ENCODE data around the gene CIAO2B. TPM values are rescaled to one million over a fixed set of nuclear protein-coding genes. Genes with fewer than 3 reads are reported as not detected.

CIAO2B gene
- total and polyA plus RNA-seq, 4 donors = 51.1 to 120 (median 86.2) TPM

DNA sequence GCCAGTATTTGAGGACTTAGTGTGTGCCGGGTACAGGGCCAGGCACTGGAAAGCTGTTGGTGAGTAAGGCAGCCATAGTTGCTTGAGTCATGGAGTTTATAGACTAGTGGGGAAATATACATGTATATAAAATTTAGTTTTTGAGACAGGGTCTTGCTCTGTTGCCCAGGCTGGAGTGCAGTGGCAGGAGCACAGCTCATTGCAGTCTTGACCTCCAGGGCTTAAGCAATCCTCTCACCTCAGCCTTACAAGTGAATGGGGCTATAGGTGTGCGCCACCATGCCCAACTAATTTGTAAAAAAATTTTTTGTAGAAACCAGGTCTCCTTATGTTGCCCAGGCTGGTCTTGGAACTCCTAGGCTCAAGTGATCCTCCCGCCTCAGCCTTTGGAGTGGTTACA lies 51.5 kb downstream of the CIAO2B start:
- H3K9me3 ChIP-seq (ENCODE audit: control insufficient read depth in 4 of 4, low read length in 3 of 4) = no peaks in the 10 kb centered on the region
- no peaks in the 10 kb centered on the region for H3K27me3 ChIP-seq (ENCODE audit: control insufficient read depth in 4 of 4, insufficient read depth in 4 of 4, low read length in 3 of 4)
- no peak overlapping the region for H3K9ac ChIP-seq (ENCODE audit: low read depth in 1 of 2, low read length in 2 of 2)
- TF ChIP-seq, protein P1, sequence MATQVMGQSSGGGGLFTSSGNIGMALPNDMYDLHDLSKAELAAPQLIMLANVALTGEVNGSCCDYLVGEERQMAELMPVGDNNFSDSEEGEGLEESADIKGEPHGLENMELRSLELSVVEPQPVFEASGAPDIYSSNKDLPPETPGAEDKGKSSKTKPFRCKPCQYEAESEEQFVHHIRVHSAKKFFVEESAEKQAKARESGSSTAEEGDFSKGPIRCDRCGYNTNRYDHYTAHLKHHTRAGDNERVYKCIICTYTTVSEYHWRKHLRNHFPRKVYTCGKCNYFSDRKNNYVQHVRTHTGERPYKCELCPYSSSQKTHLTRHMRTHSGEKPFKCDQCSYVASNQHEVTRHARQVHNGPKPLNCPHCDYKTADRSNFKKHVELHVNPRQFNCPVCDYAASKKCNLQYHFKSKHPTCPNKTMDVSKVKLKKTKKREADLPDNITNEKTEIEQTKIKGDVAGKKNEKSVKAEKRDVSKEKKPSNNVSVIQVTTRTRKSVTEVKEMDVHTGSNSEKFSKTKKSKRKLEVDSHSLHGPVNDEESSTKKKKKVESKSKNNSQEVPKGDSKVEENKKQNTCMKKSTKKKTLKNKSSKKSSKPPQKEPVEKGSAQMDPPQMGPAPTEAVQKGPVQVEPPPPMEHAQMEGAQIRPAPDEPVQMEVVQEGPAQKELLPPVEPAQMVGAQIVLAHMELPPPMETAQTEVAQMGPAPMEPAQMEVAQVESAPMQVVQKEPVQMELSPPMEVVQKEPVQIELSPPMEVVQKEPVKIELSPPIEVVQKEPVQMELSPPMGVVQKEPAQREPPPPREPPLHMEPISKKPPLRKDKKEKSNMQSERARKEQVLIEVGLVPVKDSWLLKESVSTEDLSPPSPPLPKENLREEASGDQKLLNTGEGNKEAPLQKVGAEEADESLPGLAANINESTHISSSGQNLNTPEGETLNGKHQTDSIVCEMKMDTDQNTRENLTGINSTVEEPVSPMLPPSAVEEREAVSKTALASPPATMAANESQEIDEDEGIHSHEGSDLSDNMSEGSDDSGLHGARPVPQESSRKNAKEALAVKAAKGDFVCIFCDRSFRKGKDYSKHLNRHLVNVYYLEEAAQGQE (IDR thresholded peaks at IDR 0.05) = no peak
- TF ChIP-seq EGR1 (IDR thresholded peaks at IDR 0.05; ENCODE audit: low read depth in 2 of 2) = no peak
- TF ChIP-seq YY1 (IDR thresholded peaks at IDR 0.05) = no peak
- no peak for TF ChIP-seq HNF4A (conservative IDR thresholded peaks at IDR 0.05)
- no peak for TF ChIP-seq RXRA (IDR thresholded peaks at IDR 0.05)
- no peak for TF ChIP-seq NR2F2 (IDR thresholded peaks at IDR 0.05)
- TF ChIP-seq HNF4G (IDR thresholded peaks at IDR 0.05) = no peak
- no peak for TF ChIP-seq ATF3 (IDR thresholded peaks at IDR 0.05)
- TF ChIP-seq JUND (IDR thresholded peaks at IDR 0.05) = no peak
- no peak for TF ChIP-seq TAF1 (conservative IDR thresholded peaks at IDR 0.05)
- H3K4me3 ChIP-seq (ENCODE audit: low read depth in 1 of 3, low read length in 3 of 3) = no peak overlapping the region
- 97% methylated on average over 3 of the region's 3 CpGs for WGBS
- no peak overlapping the region for H3K27ac ChIP-seq (ENCODE audit: low read depth in 1 of 2, low read length in 2 of 2)
- DNase-seq (ENCODE audit: low spot score) = no peak
- H3K36me3 ChIP-seq (ENCODE audit: control insufficient read depth in 4 of 4, insufficient read depth in 3 of 4, low read depth in 1 of 4, low read length in 3 of 4) = peaks cover 4 to 23% (median 15%) of the 10 kb centered on the region in 4 donors
- H3K4me1 ChIP-seq (ENCODE audit: control insufficient read depth in 4 of 4, insufficient read depth in 4 of 4, low read length in 3 of 4) = peaks cover 3 to 21% (median 17%) of the 10 kb centered on the region in 4 donors

Other genes starting within 250 kb of the CIAO2B start
- 10 to 100 TPM in 1 of 2 donors, 1 to 10 TPM in 1; 8.1 to 19.7 TPM for gene CMTM4, start 237.7 kb downstream of the CIAO2B start, total RNA-seq
- gene CMTM4, start 237.7 kb downstream of the CIAO2B start, polyA plus RNA-seq = 1 to 10 TPM; 2.9 to 4.5 TPM
- 100 to 1,000 TPM in 1 of 2 donors, 10 to 100 TPM in 1; 31.7 to 106 TPM for gene DYNC1LI2, start 182.8 kb downstream of the CIAO2B start, total RNA-seq
- 10 to 100 TPM; 14.2 to 38.5 TPM for gene DYNC1LI2, start 182.8 kb downstream of the CIAO2B start, polyA plus RNA-seq
- gene TERB1, start 132.8 kb downstream of the CIAO2B start, total RNA-seq = under 1 TPM in 1 of 2 donors, not detected in 1; 0.08 TPM
- gene TERB1, start 132.8 kb downstream of the CIAO2B start, polyA plus RNA-seq = under 1 TPM in 1 of 2 donors, not detected in 1; 0.17 TPM
- 10 to 100 TPM; 24.1 to 26.4 TPM for gene NAE1, start 103.4 kb downstream of the CIAO2B start, total RNA-seq
- 10 to 100 TPM; 12.3 to 23.8 TPM for gene NAE1, start 103.4 kb downstream of the CIAO2B start, polyA plus RNA-seq
- not detected for gene CA7, start 90.0 kb downstream of the CIAO2B start, total RNA-seq
- gene CA7, start 90.0 kb downstream of the CIAO2B start, polyA plus RNA-seq = not detected
- 1 to 10 TPM; 7.8 to 9.4 TPM for gene PDP2, start 53.9 kb downstream of the CIAO2B start, total RNA-seq
- gene PDP2, start 53.9 kb downstream of the CIAO2B start, polyA plus RNA-seq = 1 to 10 TPM; 2.3 to 4.4 TPM
- under 1 TPM in 1 of 2 donors, not detected in 1; 0.56 TPM for gene CDH16, start 15.5 kb downstream of the CIAO2B start, total RNA-seq
- not detected for gene CDH16, start 15.5 kb downstream of the CIAO2B start, polyA plus RNA-seq
- under 1 TPM; 0.14 to 0.50 TPM for gene RRAD, start 8.9 kb downstream of the CIAO2B start, total RNA-seq
- gene RRAD, start 8.9 kb downstream of the CIAO2B start, polyA plus RNA-seq = under 1 TPM; 0.58 to 0.61 TPM
- 100 to 1,000 TPM in 1 of 2 donors, 10 to 100 TPM in 1; 21.2 to 200 TPM for gene CES2, start 1.1 kb upstream of the CIAO2B start, total RNA-seq
- 100 to 1,000 TPM; 173 to 190 TPM for gene CES2, start 1.1 kb upstream of the CIAO2B start, polyA plus RNA-seq
- gene CES3, start 26.9 kb upstream of the CIAO2B start, total RNA-seq = 10 to 100 TPM in 1 of 2 donors, under 1 TPM in 1; 0.19 to 28.3 TPM
- gene CES3, start 26.9 kb upstream of the CIAO2B start, polyA plus RNA-seq = 10 to 100 TPM; 12.3 to 12.7 TPM
- 10 to 100 TPM in 1 of 2 donors, 1 to 10 TPM in 1; 1.6 to 20.5 TPM for gene CES4A, start 54.2 kb upstream of the CIAO2B start, total RNA-seq
- 10 to 100 TPM in 1 of 2 donors, 1 to 10 TPM in 1; 5.4 to 17.1 TPM for gene CES4A, start 54.2 kb upstream of the CIAO2B start, polyA plus RNA-seq
- gene CBFB, start 94.7 kb upstream of the CIAO2B start, total RNA-seq = 10 to 100 TPM; 14.4 to 19.3 TPM
- gene CBFB, start 94.7 kb upstream of the CIAO2B start, polyA plus RNA-seq = 1 to 10 TPM; 6.8 to 8.0 TPM
- gene PHAF1, start 175.5 kb upstream of the CIAO2B start, total RNA-seq = 10 to 100 TPM; 29.1 to 42.4 TPM
- 10 to 100 TPM; 26.6 to 27.7 TPM for gene PHAF1, start 175.5 kb upstream of the CIAO2B start, polyA plus RNA-seq
- gene B3GNT9, start 216.6 kb upstream of the CIAO2B start, total RNA-seq = 1 to 10 TPM; 1.2 to 2.3 TPM
- 1 to 10 TPM in 1 of 2 donors, under 1 TPM in 1; 0.43 to 1.6 TPM for gene B3GNT9, start 216.6 kb upstream of the CIAO2B start, polyA plus RNA-seq
- gene TRADD, start 225.5 kb upstream of the CIAO2B start, total RNA-seq = 10 to 100 TPM in 1 of 2 donors, 1 to 10 TPM in 1; 5.7 to 10.5 TPM
- gene TRADD, start 225.5 kb upstream of the CIAO2B start, polyA plus RNA-seq = 10 to 100 TPM in 1 of 2 donors, 1 to 10 TPM in 1; 9.7 to 10.8 TPM
- gene FBXL8, start 225.6 kb upstream of the CIAO2B start, total RNA-seq = 1 to 10 TPM; 1.4 to 9.2 TPM
- gene FBXL8, start 225.6 kb upstream of the CIAO2B start, polyA plus RNA-seq = 1 to 10 TPM; 6.1 to 6.2 TPM
- gene HSF4, start 230.3 kb upstream of the CIAO2B start, total RNA-seq = 1 to 10 TPM in 1 of 2 donors, under 1 TPM in 1; 0.42 to 5.1 TPM
- 1 to 10 TPM; 3.8 to 4.9 TPM for gene HSF4, start 230.3 kb upstream of the CIAO2B start, polyA plus RNA-seq
- gene NOL3, start 236.1 kb upstream of the CIAO2B start, total RNA-seq = 1 to 10 TPM; 3.0 to 9.9 TPM
- 10 to 100 TPM; 11.4 to 18.0 TPM for gene NOL3, start 236.1 kb upstream of the CIAO2B start, polyA plus RNA-seq
- 1 to 10 TPM; 2.7 to 4.8 TPM for gene MATCAP1, start 249.6 kb upstream of the CIAO2B start, total RNA-seq
- gene MATCAP1, start 249.6 kb upstream of the CIAO2B start, polyA plus RNA-seq = 1 to 10 TPM; 1.5 to 3.8 TPM

All from liver (tissue), 9 donors.